Astrocyte (in vitro differentiated cells and primary cell): ENCODE measurements around the gene SYCE3. TPM values are rescaled to one million over a fixed set of nuclear protein-coding genes. Genes with fewer than 3 reads are reported as not detected.

Experiments
- DNase-seq: peaks from one replicate; pipeline ENCODE4 v3.0.0-alpha.2; 2010; ENCODE audit warnings: low read depth
- FAIRE-seq: peaks from 2 replicates; lab custom pipeline; 2011; peaks lifted over from hg19 to GRCh38; lab: Jason Lieb, UNC
- H2AFZ ChIP-seq: 2 replicates; pipeline ENCODE4 v1.6.0; 2012; ENCODE audit warnings: low read depth, low read length, inconsistent platforms
- H3K27ac ChIP-seq: 2 replicates; pipeline ENCODE4 v1.5.1; 2011; ENCODE audit warnings: low read depth, low read length, inconsistent platforms
- H3K27me3 ChIP-seq: 2 replicates; pipeline ENCODE4 v1.6.0; 2011; ENCODE audit warnings: low read length, inconsistent platforms; ENCODE audit not compliant: insufficient read depth
- H3K36me3 ChIP-seq: 2 replicates; pipeline ENCODE4 v1.5.1; 2011; ENCODE audit warnings: low read length, inconsistent platforms; ENCODE audit not compliant: insufficient read depth
- H3K4me1 ChIP-seq: 2 replicates; pipeline ENCODE4 v1.5.1; 2011; ENCODE audit warnings: low read length, inconsistent platforms; ENCODE audit not compliant: insufficient read depth
- H3K4me2 ChIP-seq: 2 replicates; pipeline ENCODE4 v1.6.0; 2012; ENCODE audit warnings: low read length, inconsistent platforms
- H3K4me3 ChIP-seq: 2 replicates; pipeline ENCODE4 v1.5.1; 2011; ENCODE audit warnings: low read depth, mild to moderate bottlenecking, low read length, inconsistent platforms; ENCODE audit not compliant: insufficient read depth
- H3K79me2 ChIP-seq: 2 replicates; pipeline ENCODE4 v1.6.0; 2012; ENCODE audit warnings: mild to moderate bottlenecking, low read length, inconsistent platforms; ENCODE audit not compliant: insufficient read depth
- H3K9ac ChIP-seq: 2 replicates; pipeline ENCODE4 v1.6.0; 2012; ENCODE audit warnings: mild to moderate bottlenecking, low read length, inconsistent platforms
- H3K9me3 ChIP-seq: 2 replicates; pipeline ENCODE4 v1.5.1; 2012; ENCODE audit warnings: low read depth, mild to moderate bottlenecking, low read length, inconsistent platforms; ENCODE audit not compliant: insufficient read depth
- H4K20me1 ChIP-seq: 2 replicates; pipeline ENCODE4 v1.6.0; 2012; ENCODE audit warnings: low read length, inconsistent platforms; ENCODE audit not compliant: insufficient read depth
- H3K27ac Mint-ChIP-seq: one replicate; pipeline ENCODE4 v1.8.0; 2021; ENCODE audit warnings: mild to moderate bottlenecking, mixed read lengths; ENCODE audit not compliant: unreplicated experiment
- H3K27me3 Mint-ChIP-seq: one replicate; pipeline ENCODE4 v1.8.0; 2021; ENCODE audit warnings: low read depth, mixed read lengths; ENCODE audit not compliant: unreplicated experiment
- H3K36me3 Mint-ChIP-seq: one replicate; pipeline ENCODE4 v1.8.0; 2021; ENCODE audit warnings: low read depth, mixed read lengths; ENCODE audit not compliant: unreplicated experiment
- H3K4me1 Mint-ChIP-seq: one replicate; pipeline ENCODE4 v1.8.0; 2021; ENCODE audit warnings: low read depth, mixed read lengths; ENCODE audit not compliant: unreplicated experiment
- H3K4me3 Mint-ChIP-seq: one replicate; pipeline ENCODE4 v1.8.0; 2021; ENCODE audit warnings: mild to moderate bottlenecking, moderate library complexity, mixed read lengths; ENCODE audit not compliant: unreplicated experiment
- H3K9me3 Mint-ChIP-seq: one replicate; pipeline ENCODE4 v1.8.0; 2021; ENCODE audit warnings: mild to moderate bottlenecking, mixed read lengths; ENCODE audit not compliant: unreplicated experiment
- EZH2 ChIP-seq: IDR thresholded peaks from 2 replicates; pipeline ENCODE4 v1.6.1; 2012; ENCODE audit warnings: mild to moderate bottlenecking, low read length, inconsistent platforms; ENCODE audit not compliant: insufficient read depth
- total RNA-seq: library from RNA; stranded (reverse); gene quantifications from 2 replicates; pipeline ENCODE4 v1.2.1, GENCODE V29; 2021
- TF ChIP-seq, protein P1 (sequence below): IDR thresholded peaks from 2 replicates; pipeline ENCODE4 v1.5.1; 2011; ENCODE audit warnings: low read depth, mild to moderate bottlenecking, inconsistent platforms, low read length, moderate library complexity; ENCODE audit not compliant: insufficient read depth

The SYCE3 gene
- total RNA-seq, 1 donor from 2014 or later, result not detected

DNA sequence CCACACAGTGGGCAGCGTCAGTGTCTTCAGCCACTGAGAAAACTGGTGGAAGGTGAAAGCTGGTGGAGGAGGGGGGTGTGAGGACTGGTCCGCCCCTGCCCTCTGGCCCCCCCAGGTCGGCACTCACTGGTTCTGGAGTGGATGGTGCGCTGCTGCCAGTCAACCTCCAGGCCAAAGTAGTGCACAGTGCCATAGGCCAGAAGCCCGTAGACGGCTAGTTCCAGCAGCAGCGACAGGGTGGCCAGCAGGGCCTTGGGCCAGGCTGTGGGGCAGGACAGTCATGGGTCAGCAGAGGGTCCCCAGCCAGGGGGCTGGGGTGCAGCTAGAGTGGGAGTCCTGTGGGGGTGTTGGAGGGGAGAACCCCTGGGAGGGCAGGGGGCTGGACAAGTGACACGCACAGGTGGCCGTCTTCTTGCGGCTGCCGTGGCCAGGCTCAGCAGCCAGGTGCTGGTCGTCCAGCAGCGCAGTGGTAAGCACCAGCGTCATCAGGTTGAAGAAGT, 57.4 kb downstream of the SYCE3 start:
- peaks cover 2% of the 10 kb centered on the region for H3K4me1 Mint-ChIP-seq
- TF ChIP-seq, protein P1, sequence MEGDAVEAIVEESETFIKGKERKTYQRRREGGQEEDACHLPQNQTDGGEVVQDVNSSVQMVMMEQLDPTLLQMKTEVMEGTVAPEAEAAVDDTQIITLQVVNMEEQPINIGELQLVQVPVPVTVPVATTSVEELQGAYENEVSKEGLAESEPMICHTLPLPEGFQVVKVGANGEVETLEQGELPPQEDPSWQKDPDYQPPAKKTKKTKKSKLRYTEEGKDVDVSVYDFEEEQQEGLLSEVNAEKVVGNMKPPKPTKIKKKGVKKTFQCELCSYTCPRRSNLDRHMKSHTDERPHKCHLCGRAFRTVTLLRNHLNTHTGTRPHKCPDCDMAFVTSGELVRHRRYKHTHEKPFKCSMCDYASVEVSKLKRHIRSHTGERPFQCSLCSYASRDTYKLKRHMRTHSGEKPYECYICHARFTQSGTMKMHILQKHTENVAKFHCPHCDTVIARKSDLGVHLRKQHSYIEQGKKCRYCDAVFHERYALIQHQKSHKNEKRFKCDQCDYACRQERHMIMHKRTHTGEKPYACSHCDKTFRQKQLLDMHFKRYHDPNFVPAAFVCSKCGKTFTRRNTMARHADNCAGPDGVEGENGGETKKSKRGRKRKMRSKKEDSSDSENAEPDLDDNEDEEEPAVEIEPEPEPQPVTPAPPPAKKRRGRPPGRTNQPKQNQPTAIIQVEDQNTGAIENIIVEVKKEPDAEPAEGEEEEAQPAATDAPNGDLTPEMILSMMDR, result no peak
- no peak for TF ChIP-seq EZH2
- H3K4me3 Mint-ChIP-seq, result no peak overlapping the region
- peaks cover 26% of the 10 kb centered on the region for H4K20me1 ChIP-seq
- H3K9me3 ChIP-seq, result no peaks in the 10 kb centered on the region
- H3K4me3 ChIP-seq, result no peak overlapping the region
- no peak overlapping the region for H3K27ac ChIP-seq
- no peaks in the 10 kb centered on the region for H3K9me3 Mint-ChIP-seq
- no peak overlapping the region for H3K4me2 ChIP-seq
- no peaks in the 10 kb centered on the region for H3K27me3 Mint-ChIP-seq
- FAIRE-seq (no peak), DNase-seq (no peak)
- no peak overlapping the region for H3K9ac ChIP-seq
- H3K79me2 ChIP-seq, result peaks cover 47% of the 10 kb centered on the region
- peaks cover 4% of the 10 kb centered on the region for H3K36me3 ChIP-seq
- peaks cover 14% of the 10 kb centered on the region for H3K4me1 ChIP-seq
- H3K27ac Mint-ChIP-seq, result no peak overlapping the region
- H3K27me3 ChIP-seq, result no peaks in the 10 kb centered on the region
- H2AFZ ChIP-seq, result no peak overlapping the region
- no peaks in the 10 kb centered on the region for H3K36me3 Mint-ChIP-seq

DNA sequence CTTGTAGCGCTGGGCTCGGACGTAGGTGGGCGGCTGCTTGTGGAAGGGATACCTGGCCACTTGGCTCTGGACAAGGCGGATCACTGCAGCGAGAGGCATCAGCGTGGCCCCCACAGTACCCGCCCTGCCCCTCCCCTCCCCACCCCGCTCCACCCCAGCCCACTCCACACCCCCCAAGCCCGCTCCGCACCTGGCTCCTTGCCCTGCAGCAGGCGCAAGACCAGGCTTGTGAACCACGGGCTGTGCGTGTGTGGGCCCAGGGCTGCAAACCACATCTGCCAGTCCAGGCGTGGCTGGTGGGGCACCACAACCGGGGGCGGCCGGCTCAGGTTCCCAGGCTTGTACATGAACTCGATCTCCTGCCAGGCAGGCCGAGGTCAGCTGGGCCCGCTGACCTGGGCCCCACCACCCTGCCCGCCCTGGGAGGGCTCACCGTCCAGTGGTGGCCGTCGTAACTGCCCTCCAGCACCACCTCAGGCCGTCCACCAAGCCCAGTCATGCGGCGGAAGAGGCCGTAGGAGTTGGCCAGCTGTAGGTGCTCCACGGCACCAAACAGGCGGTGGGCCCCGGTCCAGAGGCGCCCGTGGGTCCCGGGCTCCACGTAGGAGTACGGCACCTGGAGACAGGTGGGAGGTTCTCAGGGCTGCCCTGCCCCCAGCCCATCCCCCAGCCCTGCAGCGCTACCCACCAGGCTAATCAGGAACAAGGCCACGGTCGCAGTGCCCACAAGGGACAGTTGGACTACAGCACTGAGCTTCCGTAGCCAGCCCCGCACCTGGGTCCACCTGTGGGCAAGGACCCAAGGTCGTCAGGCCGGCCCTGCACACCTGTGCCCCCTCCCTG, 58.1 kb downstream of the SYCE3 start:
- FAIRE-seq (no peak), DNase-seq (no peak)
- no peak overlapping the region for H3K27ac Mint-ChIP-seq
- no peak overlapping the region for H3K4me2 ChIP-seq
- no peak overlapping the region for H3K4me3 ChIP-seq
- H3K27me3 Mint-ChIP-seq, result no peaks in the 10 kb centered on the region
- no peak overlapping the region for H3K27ac ChIP-seq
- H3K36me3 ChIP-seq, result peaks cover 4% of the 10 kb centered on the region
- H4K20me1 ChIP-seq, result peaks cover 26% of the 10 kb centered on the region
- peaks cover 2% of the 10 kb centered on the region for H3K4me1 Mint-ChIP-seq
- H3K9ac ChIP-seq, result no peak overlapping the region
- no peaks in the 10 kb centered on the region for H3K36me3 Mint-ChIP-seq
- no peak overlapping the region for H2AFZ ChIP-seq
- TF ChIP-seq EZH2, result no peak
- TF ChIP-seq, protein P1, result no peak
- peaks cover 40% of the 10 kb centered on the region for H3K79me2 ChIP-seq
- no peak overlapping the region for H3K4me3 Mint-ChIP-seq
- H3K9me3 Mint-ChIP-seq, result no peaks in the 10 kb centered on the region
- H3K9me3 ChIP-seq, result no peaks in the 10 kb centered on the region
- H3K27me3 ChIP-seq, result no peaks in the 10 kb centered on the region
- peaks cover 14% of the 10 kb centered on the region for H3K4me1 ChIP-seq
